Measurements from ENCODE around the gene HSPB6.
"Not testable (repeated sequence)": the region's sequence is repeated elsewhere in the genome, so short reads cannot be mapped to it uniquely, and the experiment has no call there.

The HSPB6 gene

GRCh38 chr19:35724132-35724531 lies 32.7 kb downstream of the HSPB6 start:
- not testable (repeated sequence) for H2BK120ac ChIP-seq (ENCODE audit: low read depth, low read length); H3K14ac ChIP-seq (ENCODE audit: low read length); H4K91ac ChIP-seq (ENCODE audit: low read depth, low read length, poor library complexity); H2AFZ ChIP-seq (ENCODE audit: low read length); H3K4ac ChIP-seq (ENCODE audit: low read length); H2AK5ac ChIP-seq (ENCODE audit: low read depth, low read length); H3K18ac ChIP-seq (ENCODE audit: low read length); H3K23ac ChIP-seq (ENCODE audit: low read depth, low read length, poor library complexity); H2BK15ac ChIP-seq (ENCODE audit: low read length); H3K9ac ChIP-seq (ENCODE audit: low read depth, low read length, poor library complexity); H3K27me3 ChIP-seq (ENCODE audit: control insufficient read depth in 3 of 3, insufficient read depth in 3 of 3, low read depth in 1 of 3, low read length in 3 of 3); H3K9me3 ChIP-seq (replicated peaks in 1 of 2; ENCODE audit: control insufficient read depth in 2 of 2, insufficient read depth in 1 of 2, low read depth in 1 of 2, low read length in 2 of 2); H2BK5ac ChIP-seq (ENCODE audit: low read length); H3K27ac ChIP-seq (replicated peaks; ENCODE audit: low read length); H2BK12ac ChIP-seq (ENCODE audit: low read length); H3K4me2 ChIP-seq (ENCODE audit: insufficient read depth, low read length, poor library complexity, severe bottlenecking); H3K4me3 ChIP-seq (ENCODE audit: low read length in 2 of 2); DNase-seq (ENCODE audit: low spot score); H3K4me1 ChIP-seq (ENCODE audit: control insufficient read depth in 2 of 2, insufficient read depth in 1 of 2, low read depth in 1 of 2, low read length in 2 of 2)
- Histone ChIP-seq H3K36me3 (replicated peaks in 1 of 2; ENCODE audit: control insufficient read depth in 2 of 2, insufficient read depth in 2 of 2, low read length in 2 of 2) (peaks cover 76 to 93% of the 10 kb centered on the region in 2 donors), H3K79me1 (ENCODE audit: low read depth, low read length) (peaks cover 14% of the 10 kb centered on the region), H4K8ac (ENCODE audit: low read depth, low read length) (peak overlapping the region; percentile 43)
- no CpG with 5 or more reads among the region's 7 CpGs for WGBS, 2 donors (ENCODE audit: extremely low coverage in 2 of 2, insufficient read length in 2 of 2, insufficient replicate concordance in 1 of 2)

DNA sequence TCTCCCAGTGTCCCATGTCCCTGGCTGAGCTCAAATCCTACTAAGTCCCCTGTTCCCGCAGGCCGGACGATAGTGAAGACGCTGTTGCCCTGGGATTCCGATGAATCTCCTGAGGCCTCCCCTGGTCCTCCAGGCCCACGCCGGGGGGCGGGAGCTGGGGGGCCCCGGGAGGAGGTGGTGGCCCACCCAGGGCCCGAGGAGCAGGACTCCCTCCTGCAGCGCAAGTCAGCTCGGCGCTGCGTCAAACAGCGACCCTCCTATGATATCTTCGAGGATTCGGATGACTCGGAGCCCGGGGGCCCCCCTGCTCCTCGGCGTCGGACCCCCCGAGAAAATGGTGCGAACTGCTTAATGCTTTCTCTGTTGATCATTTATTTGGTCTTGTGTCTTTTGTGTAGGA lies 33.2 kb downstream of the HSPB6 start:
- Histone ChIP-seq H3K14ac (ENCODE audit: low read length) (no peak overlapping the region), H3K4ac (ENCODE audit: low read length) (no peak overlapping the region), H2AK5ac (ENCODE audit: low read depth, low read length) (no peak overlapping the region), H4K8ac (ENCODE audit: low read depth, low read length) (no peak overlapping the region), H4K91ac (ENCODE audit: low read depth, low read length, poor library complexity) (no peak overlapping the region), H3K27ac (replicated peaks; ENCODE audit: low read length) (no peak overlapping the region), H2BK12ac (ENCODE audit: low read length) (no peak overlapping the region), H2BK120ac (ENCODE audit: low read depth, low read length) (no peak overlapping the region), H2BK15ac (ENCODE audit: low read length) (no peak overlapping the region), H3K18ac (ENCODE audit: low read length) (no peak overlapping the region), H3K4me2 (ENCODE audit: insufficient read depth, low read length, poor library complexity, severe bottlenecking) (no peak overlapping the region), H3K23ac (ENCODE audit: low read depth, low read length, poor library complexity) (no peak overlapping the region), H3K36me3 (replicated peaks in 1 of 2; ENCODE audit: control insufficient read depth in 2 of 2, insufficient read depth in 2 of 2, low read length in 2 of 2) (peaks cover 71 to 89% of the 10 kb centered on the region in 2 donors), H3K4me1 (ENCODE audit: control insufficient read depth in 2 of 2, insufficient read depth in 1 of 2, low read depth in 1 of 2, low read length in 2 of 2) (peaks cover 5% of the 10 kb centered on the region in 2 donors), H3K9ac (ENCODE audit: low read depth, low read length, poor library complexity) (no peak overlapping the region), H2BK5ac (ENCODE audit: low read length) (no peak overlapping the region), H3K9me3 (replicated peaks in 1 of 2; ENCODE audit: control insufficient read depth in 2 of 2, insufficient read depth in 1 of 2, low read depth in 1 of 2, low read length in 2 of 2) (no peaks in the 10 kb centered on the region), H3K4me3 (ENCODE audit: low read length in 2 of 2) (no peak overlapping the region), H3K79me1 (ENCODE audit: low read depth, low read length) (peaks cover 12% of the 10 kb centered on the region), H3K27me3 (ENCODE audit: control insufficient read depth in 3 of 3, insufficient read depth in 3 of 3, low read depth in 1 of 3, low read length in 3 of 3) (no peaks in the 10 kb centered on the region), H2AFZ (ENCODE audit: low read length) (no peak overlapping the region)
- no peak for DNase-seq (ENCODE audit: low spot score)
- no CpG with 5 or more reads among the region's 24 CpGs for WGBS, 2 donors (ENCODE audit: extremely low coverage in 2 of 2, insufficient read length in 2 of 2, insufficient replicate concordance in 1 of 2)

- H2BK120ac ChIP-seq (ENCODE audit: low read depth, low read length): no peak overlapping the region
- H3K18ac ChIP-seq (ENCODE audit: low read length): no peak overlapping the region
- H2BK12ac ChIP-seq (ENCODE audit: low read length): no peak overlapping the region
- WGBS, 2 donors (ENCODE audit: extremely low coverage in 2 of 2, insufficient read length in 2 of 2, insufficient replicate concordance in 1 of 2): no CpG with 5 or more reads among the region's 16 CpGs
- no peak overlapping the region for H4K91ac ChIP-seq (ENCODE audit: low read depth, low read length, poor library complexity)
- H2AK5ac ChIP-seq (ENCODE audit: low read depth, low read length): no peak overlapping the region
- H2BK5ac ChIP-seq (ENCODE audit: low read length): no peak overlapping the region
- H3K9me3 ChIP-seq (replicated peaks in 1 of 2; ENCODE audit: control insufficient read depth in 2 of 2, insufficient read depth in 1 of 2, low read depth in 1 of 2, low read length in 2 of 2): no peaks in the 10 kb centered on the region
- H3K23ac ChIP-seq (ENCODE audit: low read depth, low read length, poor library complexity): peak overlapping the region; percentile 40
- no peaks in the 10 kb centered on the region for H3K27me3 ChIP-seq (ENCODE audit: control insufficient read depth in 3 of 3, insufficient read depth in 3 of 3, low read depth in 1 of 3, low read length in 3 of 3)
- DNase-seq (ENCODE audit: low spot score): no peak
- no peak overlapping the region for H3K14ac ChIP-seq (ENCODE audit: low read length)
- H3K4me1 ChIP-seq (ENCODE audit: control insufficient read depth in 2 of 2, insufficient read depth in 1 of 2, low read depth in 1 of 2, low read length in 2 of 2): peaks cover 6 to 7% of the 10 kb centered on the region in 2 donors
- H3K79me1 ChIP-seq (ENCODE audit: low read depth, low read length): peaks cover 17% of the 10 kb centered on the region
- no peak overlapping the region for H3K9ac ChIP-seq (ENCODE audit: low read depth, low read length, poor library complexity)
- no peak overlapping the region for H3K27ac ChIP-seq (replicated peaks; ENCODE audit: low read length)
- no peak overlapping the region for H3K4ac ChIP-seq (ENCODE audit: low read length)
- H3K36me3 ChIP-seq (replicated peaks in 1 of 2; ENCODE audit: control insufficient read depth in 2 of 2, insufficient read depth in 2 of 2, low read length in 2 of 2): peaks cover 65 to 81% of the 10 kb centered on the region in 2 donors
- H2AFZ ChIP-seq (ENCODE audit: low read length): no peak overlapping the region
- H3K4me3 ChIP-seq (ENCODE audit: low read length in 2 of 2): no peak overlapping the region
- H4K8ac ChIP-seq (ENCODE audit: low read depth, low read length): no peak overlapping the region
- no peak overlapping the region for H3K4me2 ChIP-seq (ENCODE audit: insufficient read depth, low read length, poor library complexity, severe bottlenecking)
- no peak overlapping the region for H2BK15ac ChIP-seq (ENCODE audit: low read length)
These were observed 33.9 kb downstream of the HSPB6 start for GRCh38 chr19:35722897-35723296.

DNA sequence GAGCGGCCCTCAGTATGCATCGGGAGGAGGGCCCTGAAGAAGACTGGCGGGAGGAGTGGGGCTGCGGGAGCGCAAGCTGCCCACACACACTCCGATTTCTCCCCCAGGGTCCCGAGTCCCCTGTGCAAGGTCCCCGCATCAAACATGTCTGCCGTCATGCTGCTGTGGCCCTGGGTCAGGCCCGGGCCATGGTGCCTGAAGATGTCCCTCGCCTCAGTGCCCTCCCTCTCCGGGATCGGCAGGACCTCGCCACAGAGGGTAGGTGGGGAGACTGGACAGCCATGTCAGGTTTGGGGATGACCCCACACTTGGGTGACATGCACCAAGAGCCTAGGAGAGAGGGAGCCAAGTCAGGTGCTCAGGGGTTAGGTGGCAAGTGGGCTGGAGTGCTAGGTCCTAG lies 34.4 kb downstream of the HSPB6 start:
- Histone ChIP-seq H4K8ac (ENCODE audit: low read depth, low read length) (no peak overlapping the region), H2BK12ac (ENCODE audit: low read length) (no peak overlapping the region), H4K91ac (ENCODE audit: low read depth, low read length, poor library complexity) (no peak overlapping the region), H3K27ac (replicated peaks; ENCODE audit: low read length) (no peak overlapping the region), H3K4me3 (ENCODE audit: low read length in 2 of 2) (no peak overlapping the region), H2AFZ (ENCODE audit: low read length) (no peak overlapping the region), H3K79me1 (ENCODE audit: low read depth, low read length) (peaks cover 17% of the 10 kb centered on the region), H3K4ac (ENCODE audit: low read length) (no peak overlapping the region), H2AK5ac (ENCODE audit: low read depth, low read length) (no peak overlapping the region), H2BK120ac (ENCODE audit: low read depth, low read length) (no peak overlapping the region), H3K9me3 (replicated peaks in 1 of 2; ENCODE audit: control insufficient read depth in 2 of 2, insufficient read depth in 1 of 2, low read depth in 1 of 2, low read length in 2 of 2) (no peaks in the 10 kb centered on the region), H3K36me3 (replicated peaks in 1 of 2; ENCODE audit: control insufficient read depth in 2 of 2, insufficient read depth in 2 of 2, low read length in 2 of 2) (peaks cover 60 to 77% of the 10 kb centered on the region in 2 donors), H3K14ac (ENCODE audit: low read length) (no peak overlapping the region), H3K4me2 (ENCODE audit: insufficient read depth, low read length, poor library complexity, severe bottlenecking) (no peak overlapping the region), H3K18ac (ENCODE audit: low read length) (no peak overlapping the region), H3K4me1 (ENCODE audit: control insufficient read depth in 2 of 2, insufficient read depth in 1 of 2, low read depth in 1 of 2, low read length in 2 of 2) (peaks cover 6 to 7% of the 10 kb centered on the region in 2 donors), H3K23ac (ENCODE audit: low read depth, low read length, poor library complexity) (peak overlapping the region; percentile 91), H2BK5ac (ENCODE audit: low read length) (no peak overlapping the region), H2BK15ac (ENCODE audit: low read length) (no peak overlapping the region), H3K9ac (ENCODE audit: low read depth, low read length, poor library complexity) (no peak overlapping the region), H3K27me3 (ENCODE audit: control insufficient read depth in 3 of 3, insufficient read depth in 3 of 3, low read depth in 1 of 3, low read length in 3 of 3) (no peaks in the 10 kb centered on the region)
- WGBS, 2 donors (ENCODE audit: extremely low coverage in 2 of 2, insufficient read length in 2 of 2, insufficient replicate concordance in 1 of 2): no CpG with 5 or more reads among the region's 14 CpGs
- DNase-seq (ENCODE audit: low spot score): no peak

Measured in neuronal stem cell (in vitro differentiated cells).